Tibial nerve (tissue), 4 donors: ENCODE measurements around the gene GLYR1. TPM values are rescaled to one million over a fixed set of nuclear protein-coding genes. Genes with fewer than 3 reads are reported as not detected.

ENCODE experiments used
- DNase-seq, 2 donors: peaks; one replicate each; pipeline ENCODE4 v3.0.0-alpha.2; 2019; ENCODE audit warnings: low spot score in 2 of 2
- H3K27ac ChIP-seq, 4 donors: fragments of 200-600 bp; sonication (generic) in 3 of 4; one replicate each; pipeline ENCODE4 v1.5.1; 2017 to 2019; ENCODE audit warnings: mild to moderate bottlenecking in 1 of 4
- H3K27me3 ChIP-seq, 2 donors: fragments of 200-600 bp; sonication (generic) in 1 of 2; one replicate each; pipeline versions ENCODE4 v1.5.1 to v1.6.0; 2017 to 2019
- H3K36me3 ChIP-seq, 3 donors: fragments of 200-600 bp; sonication (generic); one replicate each; pipeline ENCODE4 v1.5.1; 2018 to 2019
- H3K4me1 ChIP-seq, 4 donors: fragments of 200-600 bp; sonication (generic) in 3 of 4; one replicate each; pipeline ENCODE4 v1.5.1; 2017 to 2019
- H3K4me3 ChIP-seq, 4 donors: fragments of 200-600 bp; sonication (generic) in 3 of 4; one replicate each; pipeline ENCODE4 v1.5.1; 2017 to 2019; ENCODE audit warnings: mild to moderate bottlenecking in 1 of 4, moderate library complexity in 1 of 4
- H3K9me3 ChIP-seq, 4 donors: fragments of 200-600 bp; sonication (generic) in 3 of 4; one replicate each; pipeline ENCODE4 v1.5.1; 2017 to 2019
- CTCF ChIP-seq, 5 experiments: fragments of 200-600 bp in 3 of 5; fragments of 450-650 bp in 2 of 5; sonication (generic) in 3 of 5; IDR thresholded peaks; one replicate each; pipeline ENCODE4 v1.5.1; 2016 to 2019; ENCODE audit warnings: antibody characterized with exemption in 5 of 5, mild to moderate bottlenecking in 3 of 5, moderate library complexity in 2 of 5
- EP300 ChIP-seq, 2 donors: sonication (generic); formaldehyde crosslinking; IDR thresholded peaks; one replicate each; pipeline ENCODE4 v1.6.1; 2017; ENCODE audit warnings: antibody characterized with exemption in 2 of 2, mild to moderate bottlenecking in 1 of 2
- POLR2A ChIP-seq, 2 donors: fragments of 450-650 bp; IDR thresholded peaks; one replicate each; pipeline ENCODE4 v1.6.1; 2017; ENCODE audit warnings: antibody characterized with exemption in 2 of 2, mild to moderate bottlenecking in 2 of 2, moderate library complexity in 2 of 2
- WGBS, 2 donors: methylation state at CpG; one replicate each; pipeline ENCODE4 v1.1.5; 2018; 5-methylcytosine and 5-hydroxymethylcytosine counted together
- total RNA-seq, 4 donors: library from RNA; depleted of rRNA; stranded (reverse); fragments of >200 nt; gene quantifications; one replicate each; pipeline ENCODE4 v1.1.0, GENCODE V29; 2016

GLYR1 gene
- total RNA-seq, 4 donors from 2014 or later: 42.0 to 59.4 (median 50.9) TPM

- Histone ChIP-seq H3K36me3 (peaks cover 0 to 96% (median 0%) of the 10 kb centered on the region in 3 donors), H3K4me1 (peaks cover 0 to 15% (median 0%) of the 10 kb centered on the region in 4 donors), H3K4me3 (no peak overlapping the region), H3K9me3 (no peaks in the 10 kb centered on the region), H3K27me3 (no peaks in the 10 kb centered on the region), H3K27ac (no peak overlapping the region)
- no peak for TF ChIP-seq EP300 (IDR thresholded peaks at IDR 0.05)
- no peak for TF ChIP-seq POLR2A (IDR thresholded peaks at IDR 0.05)
- 63 to 71% methylated on average over 9 to 11 of the region's 11 CpGs for WGBS, 2 donors
- DNase-seq: no peak
These were observed 42.9 kb upstream of the GLYR1 start for GRCh38 chr16:4890026-4890425.

- Histone ChIP-seq H3K9me3 (no peaks in the 10 kb centered on the region), H3K36me3 (peaks cover 0 to 96% (median 6%) of the 10 kb centered on the region in 3 donors), H3K4me3 (no peak overlapping the region), H3K27me3 (no peaks in the 10 kb centered on the region), H3K27ac (no peak overlapping the region), H3K4me1 (peaks cover 0 to 15% (median 0%) of the 10 kb centered on the region in 4 donors)
- WGBS, 2 donors: 68 to 79% methylated on average over 9 of the region's 9 CpGs
- TF ChIP-seq POLR2A (IDR thresholded peaks at IDR 0.05) (no peak), CTCF (IDR thresholded peaks at IDR 0.05) (no peak), EP300 (IDR thresholded peaks at IDR 0.05) (no peak)
- no peak for DNase-seq
These were observed 41.5 kb upstream of the GLYR1 start for GRCh38 chr16:4888428-4889135.

GRCh38 chr16:4886151-4886550, 39.1 kb upstream of the GLYR1 start:
- no peak overlapping the region for H3K4me3 ChIP-seq
- no peak overlapping the region for H3K27ac ChIP-seq
- no peaks in the 10 kb centered on the region for H3K9me3 ChIP-seq
- no peaks in the 10 kb centered on the region for H3K27me3 ChIP-seq
- DNase-seq: no peak
- H3K4me1 ChIP-seq: peaks cover 0 to 12% (median 0%) of the 10 kb centered on the region in 4 donors
- TF ChIP-seq EP300 (IDR thresholded peaks at IDR 0.05) (no peak), CTCF (IDR thresholded peaks at IDR 0.05) (no peak), POLR2A (IDR thresholded peaks at IDR 0.05) (no peak)
- WGBS, 2 donors: 97 to 99% methylated on average over 5 of the region's 5 CpGs
- peaks cover 0 to 97% (median 15%) of the 10 kb centered on the region in 3 donors for H3K36me3 ChIP-seq

GRCh38 chr16:4884972-4885874, 38.1 kb upstream of the GLYR1 start:
- TF ChIP-seq POLR2A (IDR thresholded peaks at IDR 0.05) (no peak), CTCF (IDR thresholded peaks at IDR 0.05) (no peak), EP300 (IDR thresholded peaks at IDR 0.05) (no peak)
- no peak overlapping the region for H3K27ac ChIP-seq
- DNase-seq: no peak
- no peak overlapping the region for H3K4me3 ChIP-seq
- 95 to 96% methylated on average over 39 to 45 of the region's 45 CpGs for WGBS, 2 donors
- H3K4me1 ChIP-seq: peaks cover 0 to 12% (median 0%) of the 10 kb centered on the region in 4 donors
- no peaks in the 10 kb centered on the region for H3K9me3 ChIP-seq
- no peaks in the 10 kb centered on the region for H3K27me3 ChIP-seq
- peaks cover 0 to 97% (median 15%) of the 10 kb centered on the region in 3 donors for H3K36me3 ChIP-seq

- peaks cover 0 to 98% (median 15%) of the 10 kb centered on the region in 3 donors for H3K36me3 ChIP-seq
- no peaks in the 10 kb centered on the region for H3K9me3 ChIP-seq
- WGBS, 2 donors: 93 to 96% methylated on average over 34 of the region's 34 CpGs
- no peaks in the 10 kb centered on the region for H3K27me3 ChIP-seq
- DNase-seq: no peak
- no peak overlapping the region for H3K4me3 ChIP-seq
- H3K4me1 ChIP-seq: peaks cover 0 to 12% (median 0%) of the 10 kb centered on the region in 4 donors
- TF ChIP-seq POLR2A (IDR thresholded peaks at IDR 0.05) (no peak), CTCF (IDR thresholded peaks at IDR 0.05) (no peak), EP300 (IDR thresholded peaks at IDR 0.05) (no peak)
- H3K27ac ChIP-seq: no peak overlapping the region
These were observed 37.1 kb upstream of the GLYR1 start for GRCh38 chr16:4884209-4884608.
